Cortex of kidney (tissue), 1 donor: ENCODE data around the gene EEFSEC.

Source experiments
- DNase-seq: peaks from one replicate; lab custom pipeline; 2025; lab: John Stamatoyannopoulos, UW

The EEFSEC gene

DNA sequence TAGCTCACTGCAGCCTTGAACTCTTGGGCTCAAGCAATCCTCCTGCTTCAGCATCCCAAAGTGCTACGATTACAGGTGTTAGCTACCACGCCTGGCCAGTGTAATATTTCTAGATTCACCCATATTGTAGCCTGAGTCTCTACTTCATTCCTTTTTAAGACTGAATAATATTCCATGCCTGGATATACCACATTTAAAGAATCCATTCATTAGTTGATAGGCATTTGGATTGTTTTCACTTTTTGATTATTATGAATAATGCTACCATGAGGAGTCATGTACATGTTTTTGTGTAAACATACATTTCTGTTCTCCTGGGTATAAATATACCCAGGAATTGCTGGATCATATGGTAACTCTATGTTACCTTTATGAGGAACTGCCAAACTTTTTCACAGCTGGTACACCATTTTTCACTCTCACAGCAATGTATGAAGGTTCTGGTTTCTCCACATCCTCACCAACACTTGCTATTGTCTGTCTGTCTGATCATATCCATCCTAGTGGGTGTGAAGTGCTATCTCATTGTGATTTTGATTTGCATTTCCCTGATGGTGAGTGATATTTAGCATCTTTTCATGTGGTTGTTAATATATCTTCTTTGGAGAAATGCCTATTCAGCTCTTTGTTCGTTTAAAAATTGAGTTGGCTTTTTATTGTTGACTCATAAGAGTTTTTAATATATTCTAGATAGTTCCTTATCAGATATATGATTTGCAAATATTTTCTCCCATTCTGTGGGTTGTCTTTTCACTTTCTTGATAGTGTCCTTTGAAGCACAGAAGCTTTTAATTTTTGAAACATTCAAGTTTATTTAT is 32.6 kb downstream of the EEFSEC start:
- DNase-seq, result no peak

GRCh38 chr3:128187495-128187894 is 34.2 kb downstream of the EEFSEC start:
- no peak for DNase-seq

- DNase-seq, result no peak
These were observed 35.0 kb downstream of the EEFSEC start for GRCh38 chr3:128188326-128188725.

- no peak for DNase-seq
These were observed 35.7 kb downstream of the EEFSEC start for GRCh38 chr3:128188956-128189355.

DNA sequence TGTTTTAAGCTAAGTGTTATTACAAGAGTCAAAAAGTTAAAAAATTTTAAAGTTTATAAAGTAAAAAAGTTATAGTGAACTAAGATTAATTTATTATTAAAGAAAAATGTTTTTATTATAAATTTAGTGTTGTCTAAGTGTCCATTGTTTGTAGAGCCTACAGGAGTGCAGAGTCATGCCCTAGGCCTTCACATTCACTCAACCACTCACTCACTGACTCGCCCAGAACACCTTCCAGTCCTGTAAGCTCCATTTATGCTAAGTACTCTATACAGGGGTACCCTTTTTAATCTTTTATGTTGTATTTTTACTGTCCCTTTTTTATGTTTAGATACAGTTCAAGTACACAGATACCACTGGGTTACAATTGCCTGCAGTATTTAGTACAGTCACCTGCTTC is 37.2 kb downstream of the EEFSEC start:
- no peak for DNase-seq

DNA sequence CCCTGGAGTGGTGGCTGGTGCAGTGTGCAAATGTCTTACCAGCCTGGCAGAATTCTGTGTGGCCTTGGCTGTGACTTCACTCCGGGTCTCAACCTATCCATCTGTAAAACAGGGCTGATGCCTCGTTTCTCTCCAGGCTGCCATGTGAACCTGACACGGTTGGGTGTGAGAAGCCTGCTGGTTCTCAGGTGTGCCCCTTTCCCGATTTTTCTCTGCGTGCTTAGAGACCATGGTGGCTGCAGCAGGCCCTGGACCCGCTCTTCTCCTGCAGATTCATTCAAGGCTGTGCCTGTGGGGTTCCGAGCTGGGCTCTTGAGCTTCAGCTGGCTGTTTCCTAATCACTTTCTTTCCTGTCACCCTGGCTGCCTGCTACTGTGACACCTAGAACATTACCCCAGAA is 38.9 kb downstream of the EEFSEC start:
- no peak for DNase-seq

- DNase-seq, result no peak
These were observed 39.9 kb downstream of the EEFSEC start for GRCh38 chr3:128193168-128193567.

GRCh38 chr3:128194843-128195242 is 41.6 kb downstream of the EEFSEC start:
- no peak for DNase-seq

DNA sequence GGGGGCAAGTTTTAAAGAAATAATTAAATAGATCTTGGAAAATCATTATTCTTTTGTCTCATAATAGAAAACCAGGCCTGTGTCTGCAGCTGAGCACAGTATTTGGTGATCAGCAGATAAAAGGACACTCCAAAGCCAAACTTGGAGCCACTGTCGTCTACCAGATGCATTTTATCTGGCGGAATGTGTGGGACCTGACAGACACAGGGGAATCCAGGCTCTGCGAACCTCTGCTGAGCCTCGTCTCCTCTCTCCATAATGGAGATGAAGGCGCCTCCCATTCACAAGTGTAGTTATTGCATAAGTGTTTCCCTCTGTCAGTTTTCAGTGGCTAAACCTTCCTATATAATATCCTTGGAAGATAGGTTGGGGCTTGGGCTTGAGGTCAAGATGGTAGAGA is 42.1 kb downstream of the EEFSEC start:
- no peak for DNase-seq

GRCh38 chr3:128195802-128196201 is 42.5 kb downstream of the EEFSEC start:
- no peak for DNase-seq

GRCh38 chr3:128196647-128197046 is 43.4 kb downstream of the EEFSEC start:
- DNase-seq, result no peak

DNA sequence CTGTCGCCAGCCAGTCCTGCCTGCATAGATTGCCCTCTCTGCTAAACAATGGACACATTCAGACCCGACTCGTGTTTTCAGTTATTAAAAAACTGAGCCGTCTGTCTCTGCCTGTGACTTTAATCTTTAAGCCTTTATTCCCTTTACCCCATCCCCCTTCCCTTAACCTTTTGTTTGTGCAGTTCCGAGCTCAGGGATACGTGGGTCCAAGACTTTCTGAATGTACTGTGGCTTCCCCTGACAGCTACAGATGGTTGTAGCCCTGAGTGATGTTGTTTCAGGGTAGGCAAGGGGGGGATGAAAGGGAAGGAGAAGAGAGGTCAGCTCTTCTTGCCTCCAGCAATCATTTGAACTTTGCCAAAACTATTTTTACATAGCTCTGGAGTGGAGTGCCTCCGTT is 44.6 kb downstream of the EEFSEC start:
- DNase-seq, result no peak

- no peak for DNase-seq
These were observed 45.0 kb downstream of the EEFSEC start for GRCh38 chr3:128198313-128198712.

DNA sequence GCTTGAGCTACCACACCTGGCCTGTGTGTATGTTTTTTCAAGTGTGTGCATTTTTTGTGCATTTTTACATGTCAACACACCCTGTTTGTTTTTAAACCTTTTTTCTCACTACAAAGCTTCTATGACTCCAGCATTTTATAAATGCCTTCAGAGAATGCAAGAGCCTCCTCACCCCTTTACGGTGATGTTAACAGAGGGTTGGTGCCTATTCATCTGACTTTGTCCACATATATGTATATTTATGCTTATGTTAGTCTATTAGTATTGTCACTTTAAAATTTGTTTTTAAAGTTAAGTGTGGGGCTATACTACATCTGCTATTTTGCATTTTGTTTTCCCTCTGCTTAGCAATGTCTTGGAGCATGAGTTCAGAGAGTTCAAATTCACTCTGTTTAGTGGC is 45.8 kb downstream of the EEFSEC start:
- no peak for DNase-seq

DNA sequence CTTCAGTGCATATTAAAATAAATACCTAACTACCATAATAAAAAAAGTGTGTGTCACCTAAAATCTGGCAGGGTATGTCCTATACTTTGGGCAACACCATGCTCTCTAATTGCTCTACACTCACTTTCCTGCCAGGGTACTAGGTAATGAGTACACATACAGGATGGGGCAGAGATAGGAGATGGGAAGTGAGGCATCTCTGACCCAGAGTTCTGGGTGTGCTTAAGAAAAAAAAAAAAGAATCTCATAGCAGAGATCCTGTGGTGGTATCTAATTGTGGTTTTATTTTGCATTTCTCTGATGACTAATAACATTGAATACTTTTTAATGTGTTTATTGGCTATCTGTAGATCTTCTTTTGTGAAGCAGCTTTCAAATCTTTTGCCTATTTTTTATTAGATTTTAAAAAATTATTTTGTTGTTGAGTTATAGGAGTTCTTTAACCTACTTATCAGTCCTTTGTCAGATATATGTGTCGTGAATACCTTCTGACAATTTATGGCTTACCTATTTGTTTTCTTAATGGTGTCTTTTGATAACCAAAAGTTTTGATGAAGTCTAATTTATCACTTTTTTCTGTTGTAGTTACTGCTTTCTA is 48.0 kb downstream of the EEFSEC start:
- no peak for DNase-seq

DNA sequence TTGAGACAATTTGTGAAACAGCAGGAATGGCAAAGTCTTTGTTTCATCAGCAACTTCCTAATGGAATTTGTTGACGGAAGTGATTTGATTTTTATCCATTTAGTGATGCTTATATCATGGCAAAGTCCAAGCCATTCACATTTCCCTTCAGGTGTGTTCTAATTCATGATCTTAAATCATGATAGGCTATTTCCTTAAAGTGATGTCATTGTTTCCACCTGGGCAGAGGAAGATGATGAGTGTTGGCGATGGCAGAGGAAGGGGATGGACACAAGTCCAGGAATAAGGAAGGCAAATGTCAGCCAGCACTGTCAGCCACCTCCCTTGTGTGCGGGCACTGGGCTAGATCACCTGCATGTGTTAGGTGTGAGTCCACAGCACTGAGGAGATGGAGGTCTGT is 49.9 kb downstream of the EEFSEC start:
- no peak for DNase-seq

DNA sequence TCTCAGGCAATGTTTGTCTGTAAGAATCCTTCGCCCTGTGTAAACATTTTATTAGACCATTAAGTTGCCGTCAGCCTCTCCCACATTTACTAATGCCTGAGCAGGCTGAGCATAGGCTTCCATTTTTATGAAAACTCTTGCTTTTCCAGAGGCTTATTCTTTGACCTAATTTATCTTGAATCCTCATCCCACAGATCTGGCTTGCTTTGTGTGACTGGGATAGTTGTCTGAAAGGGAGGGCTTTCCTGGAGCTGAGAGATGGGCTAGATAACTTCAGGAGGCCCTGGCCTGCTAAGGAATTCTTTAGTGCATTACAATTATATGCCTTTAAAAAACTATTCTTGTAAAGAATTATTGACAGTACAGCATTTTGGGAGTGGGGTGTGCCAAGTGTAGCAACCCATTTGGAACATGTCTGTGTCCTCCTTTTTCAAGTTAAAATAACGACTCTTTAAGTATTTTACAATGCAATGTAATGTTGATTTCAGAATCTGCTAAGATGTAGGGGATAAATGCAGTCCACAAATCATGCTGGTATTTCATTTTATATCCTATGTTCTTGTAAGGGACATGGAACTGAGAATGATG is 52.4 kb downstream of the EEFSEC start:
- no peak for DNase-seq

DNA sequence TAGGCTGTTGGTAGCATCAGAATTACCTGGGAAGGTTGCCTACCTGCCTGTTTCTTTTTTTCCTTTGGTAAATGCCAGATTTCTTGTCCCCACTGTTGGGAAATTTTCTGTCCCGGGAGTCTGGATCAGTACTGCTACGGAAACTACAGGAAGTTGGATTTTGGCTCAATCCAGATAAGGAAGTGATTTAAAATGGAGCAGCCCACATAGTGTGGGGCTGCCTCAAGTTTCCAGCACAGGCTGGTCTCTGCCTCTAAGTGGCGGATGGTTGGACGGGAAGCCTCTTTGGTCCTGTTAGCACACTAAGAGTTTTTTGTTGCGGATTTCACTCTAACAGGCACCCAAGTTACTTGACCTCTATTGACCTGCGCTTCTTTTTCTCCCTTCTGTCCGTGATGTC is 54.7 kb downstream of the EEFSEC start:
- no peak for DNase-seq

- no peak for DNase-seq
These were observed 57.4 kb downstream of the EEFSEC start for GRCh38 chr3:128210711-128211110.

DNA sequence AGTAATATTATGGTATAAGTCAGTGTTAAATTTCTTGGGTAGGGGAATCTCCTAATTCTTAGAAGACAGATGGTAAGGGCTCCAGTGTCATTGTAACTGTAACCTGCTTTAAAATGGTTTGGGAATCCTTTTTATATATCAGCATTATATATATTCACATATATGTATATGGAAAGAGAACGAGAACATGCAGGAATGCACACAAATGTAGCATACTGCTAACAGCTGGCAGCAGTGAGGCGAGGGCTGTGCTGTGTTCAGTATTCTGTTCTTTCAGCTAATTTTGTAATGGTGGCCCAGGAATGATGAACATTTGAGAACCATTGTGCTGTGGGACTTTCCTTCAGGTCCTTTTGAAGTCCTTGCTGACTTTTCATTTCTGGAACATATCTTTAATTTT is 60.8 kb downstream of the EEFSEC start:
- no peak for DNase-seq

- DNase-seq, result no peak
These were observed 62.0 kb downstream of the EEFSEC start for GRCh38 chr3:128215290-128215689.

DNA sequence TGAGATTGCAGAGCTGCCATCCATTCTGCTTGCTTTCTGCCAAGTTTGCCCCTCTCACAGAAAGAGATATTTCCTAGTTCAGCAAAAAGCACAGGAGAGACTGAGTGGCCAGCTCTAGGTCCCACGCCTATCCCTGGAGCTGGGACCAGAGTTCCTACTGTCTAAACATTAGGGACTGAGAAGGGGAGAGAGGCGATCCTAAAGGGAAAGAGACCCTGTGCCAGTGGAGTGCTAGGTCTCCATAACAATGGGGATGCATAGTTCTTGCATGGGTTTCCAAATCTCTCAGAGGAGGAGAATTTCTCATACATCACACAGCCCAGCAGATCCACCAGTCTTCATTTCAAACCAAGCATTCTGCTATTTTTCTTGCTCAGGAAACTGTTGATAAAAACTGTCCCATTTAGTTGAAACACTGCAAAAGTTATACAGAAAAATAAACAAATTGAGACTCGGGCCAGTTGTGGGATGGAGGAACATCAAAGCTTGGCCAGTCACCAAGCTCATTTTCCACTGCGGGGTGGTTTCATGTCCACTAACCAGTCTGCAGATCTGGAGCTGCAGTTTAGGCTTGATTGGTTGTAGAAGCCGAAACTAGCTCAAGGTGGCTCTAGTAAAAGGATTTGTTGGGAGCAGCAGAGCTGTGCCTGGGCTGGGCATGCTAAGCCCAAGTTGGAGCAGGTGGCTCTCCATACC is 62.7 kb downstream of the EEFSEC start:
- DNase-seq, result no peak
